GM18508 (cell line): ENCODE results near the gene TMEM50A.
"Not testable (repeated sequence)": the region's sequence is repeated elsewhere in the genome, so short reads cannot be mapped to it uniquely, and the experiment has no call there.

Experiments used
- ATAC-seq: cut with Tn5 transposase; IDR thresholded peaks from one replicate; pipeline ENCODE4 v1.9.1; 2021; ENCODE audit warnings: moderate number of reproducible peaks; ENCODE audit not compliant: insufficient read depth, unreplicated experiment

The TMEM50A gene

DNA sequence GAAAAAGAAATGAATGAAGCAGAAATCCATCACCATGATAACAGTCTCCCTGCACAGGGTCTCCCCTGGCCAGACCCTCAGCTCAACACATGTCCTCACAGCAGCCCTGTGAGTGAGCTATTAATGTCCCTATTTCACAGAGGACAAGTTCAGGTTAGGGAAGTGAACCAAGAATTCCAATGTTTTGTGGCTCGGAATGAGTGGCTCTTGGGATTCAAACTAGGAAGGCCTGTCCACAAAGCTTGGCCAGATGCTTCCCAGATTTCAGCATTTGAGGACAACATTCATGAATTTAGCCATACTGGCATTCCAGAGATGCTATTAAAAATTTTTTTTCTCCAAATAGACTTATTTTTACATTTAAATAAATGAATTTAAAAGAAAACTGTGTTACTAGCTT, 44.4 kb downstream of the TMEM50A start:
- ATAC-seq, result not testable (repeated sequence)

DNA sequence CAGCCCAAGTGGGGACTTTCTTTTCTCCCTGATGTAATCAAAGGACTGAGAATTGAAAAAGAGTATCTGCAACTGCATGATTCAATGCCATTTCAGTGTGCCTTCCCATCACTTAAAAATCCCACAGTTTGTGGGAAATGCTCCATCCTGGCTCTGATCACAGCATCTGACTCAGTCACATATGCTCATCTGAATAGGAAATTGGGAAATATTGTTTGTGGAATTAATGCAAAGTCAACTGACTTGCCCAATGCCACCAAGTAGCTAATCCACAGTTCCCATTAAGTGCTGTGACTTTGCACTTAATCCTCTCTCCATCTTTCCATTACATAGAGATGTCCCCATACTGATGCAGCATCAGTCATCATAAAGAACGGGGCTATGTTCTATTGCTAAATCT, 45.0 kb downstream of the TMEM50A start:
- ATAC-seq, result not testable (repeated sequence)

DNA sequence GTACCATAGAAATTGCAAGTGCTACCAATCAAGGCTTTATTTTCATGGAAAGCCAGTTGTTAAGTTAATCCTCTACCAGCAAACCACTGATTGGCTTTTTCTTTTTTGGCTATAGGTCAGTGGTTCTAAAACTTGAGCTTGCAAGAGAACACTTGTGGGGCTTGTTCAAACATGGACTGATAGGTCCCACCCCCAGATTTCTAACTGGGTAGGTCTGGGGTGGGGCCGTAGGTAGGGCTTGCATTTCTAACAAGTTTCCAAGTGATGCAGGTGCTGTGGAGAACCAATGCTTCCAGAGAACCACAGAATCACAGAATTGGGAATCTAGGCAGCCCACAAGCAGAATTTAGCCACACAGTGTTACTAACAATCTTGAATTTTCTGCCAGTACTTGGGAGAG, 45.7 kb downstream of the TMEM50A start:
- not testable (repeated sequence) for ATAC-seq

DNA sequence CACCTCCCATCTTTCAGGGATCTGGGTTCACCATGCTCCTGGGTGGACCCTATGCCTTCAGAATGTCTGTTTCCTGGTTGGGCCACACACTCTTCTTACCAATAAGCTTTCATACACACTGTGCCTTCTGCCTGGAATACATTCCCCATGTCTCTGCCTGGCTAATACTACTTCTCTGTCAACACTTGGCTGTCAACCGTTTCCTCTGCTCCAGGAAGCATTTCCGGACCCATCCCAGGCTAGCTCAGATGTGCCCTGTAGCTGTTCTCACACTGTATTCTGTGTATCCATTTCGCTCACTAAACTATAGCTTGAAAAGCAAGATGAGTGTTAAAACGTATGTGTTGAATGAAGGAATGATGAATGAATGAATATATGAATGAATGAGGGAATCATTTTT, 49.0 kb downstream of the TMEM50A start:
- ATAC-seq, result not testable (repeated sequence)

DNA sequence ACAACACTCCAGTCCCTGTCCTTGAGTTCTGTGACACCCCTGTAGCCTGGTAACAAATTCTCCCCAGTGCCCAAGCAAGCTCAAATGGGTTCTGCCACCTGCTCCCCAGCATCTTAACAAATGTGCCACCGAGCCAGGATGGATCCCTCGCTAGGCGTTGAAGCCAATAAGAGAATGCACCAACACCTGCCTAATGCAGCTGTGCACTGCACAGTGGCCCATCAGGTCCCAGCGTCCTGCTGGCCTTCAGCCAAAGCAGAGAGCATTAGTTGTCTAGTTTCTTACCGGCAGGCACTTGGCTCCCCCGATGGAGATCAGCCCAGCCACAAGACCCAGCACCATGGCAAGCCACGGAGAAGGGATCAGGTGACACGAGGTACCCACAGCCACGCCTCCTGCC, 50.6 kb downstream of the TMEM50A start:
- not testable (repeated sequence) for ATAC-seq

DNA sequence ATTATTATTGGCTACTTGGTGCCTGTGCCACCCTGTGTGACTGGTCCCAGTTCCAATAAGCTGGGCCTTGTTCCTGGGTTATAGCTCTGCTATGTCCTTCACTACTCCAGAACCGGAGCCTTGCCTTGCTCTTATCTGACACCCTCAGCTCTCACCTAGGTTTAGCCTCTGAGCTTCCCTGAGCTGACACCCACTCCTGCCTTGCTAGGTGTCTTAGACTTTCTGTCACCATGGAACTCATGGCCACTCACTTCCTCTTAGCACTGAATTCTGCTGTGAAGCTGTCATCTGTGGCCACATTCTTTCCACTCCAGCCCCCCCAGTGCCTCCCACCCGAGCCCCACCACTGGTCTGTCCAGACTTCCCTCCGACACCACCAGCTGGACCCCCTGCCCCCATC, 51.6 kb downstream of the TMEM50A start:
- not testable (repeated sequence) for ATAC-seq

DNA sequence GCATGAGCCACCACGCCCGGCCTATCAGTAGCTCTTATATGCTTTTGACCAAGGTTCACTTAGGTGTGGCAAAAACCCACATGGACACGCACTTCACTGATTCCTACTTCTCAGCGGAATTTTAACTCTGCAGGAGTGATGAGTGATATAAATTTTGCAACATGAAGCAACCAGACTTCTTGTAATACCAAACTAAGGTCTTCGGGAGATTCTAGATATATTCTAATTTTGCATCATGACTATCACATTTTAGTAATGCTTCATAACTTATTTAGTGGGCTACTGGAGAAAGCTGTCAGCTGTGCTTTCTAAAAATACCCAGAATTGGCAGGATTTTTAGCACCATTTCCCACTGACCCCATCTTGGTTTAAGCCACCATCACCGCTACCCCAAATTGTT, 54.7 kb downstream of the TMEM50A start:
- ATAC-seq, result no peak

DNA sequence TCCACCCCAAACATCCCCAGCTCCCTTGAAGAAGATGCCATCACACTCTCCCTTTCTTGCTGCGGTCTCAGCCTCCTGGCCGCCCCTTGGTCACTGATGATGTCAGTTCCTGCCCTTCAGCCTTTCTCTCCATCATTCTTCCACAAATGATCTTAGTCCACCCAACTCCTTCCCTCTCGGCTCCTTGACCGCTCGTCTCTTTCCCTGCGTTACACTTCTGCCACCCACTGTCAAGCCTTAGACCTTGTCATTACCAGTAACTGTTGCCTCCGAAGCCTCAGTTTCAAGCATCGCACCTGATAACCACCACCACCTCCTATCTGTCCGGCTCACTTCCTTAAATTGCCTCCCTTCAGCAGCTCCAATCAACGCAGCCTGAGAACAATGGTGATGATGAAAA, 59.4 kb downstream of the TMEM50A start:
- not testable (repeated sequence) for ATAC-seq

DNA sequence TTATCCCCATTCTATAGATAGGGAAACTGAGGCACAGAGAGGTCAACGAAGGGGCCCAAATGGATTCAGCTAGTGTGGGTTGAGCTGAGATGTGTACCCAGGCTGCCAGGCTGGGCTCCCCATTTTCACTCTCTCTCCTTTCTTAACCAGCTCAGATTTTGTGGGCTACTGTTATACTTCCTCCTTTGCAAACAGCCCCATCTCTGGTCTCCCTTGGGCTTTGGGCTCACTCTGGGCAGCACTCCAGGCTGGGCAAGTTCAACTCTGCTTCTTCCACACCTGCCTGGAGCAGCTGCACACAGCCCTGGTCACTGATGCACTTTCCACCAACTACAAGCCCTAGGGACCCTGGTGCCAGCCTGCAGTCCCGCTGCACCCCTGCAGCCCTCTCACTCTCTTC, 59.9 kb downstream of the TMEM50A start:
- ATAC-seq, result not testable (repeated sequence)

DNA sequence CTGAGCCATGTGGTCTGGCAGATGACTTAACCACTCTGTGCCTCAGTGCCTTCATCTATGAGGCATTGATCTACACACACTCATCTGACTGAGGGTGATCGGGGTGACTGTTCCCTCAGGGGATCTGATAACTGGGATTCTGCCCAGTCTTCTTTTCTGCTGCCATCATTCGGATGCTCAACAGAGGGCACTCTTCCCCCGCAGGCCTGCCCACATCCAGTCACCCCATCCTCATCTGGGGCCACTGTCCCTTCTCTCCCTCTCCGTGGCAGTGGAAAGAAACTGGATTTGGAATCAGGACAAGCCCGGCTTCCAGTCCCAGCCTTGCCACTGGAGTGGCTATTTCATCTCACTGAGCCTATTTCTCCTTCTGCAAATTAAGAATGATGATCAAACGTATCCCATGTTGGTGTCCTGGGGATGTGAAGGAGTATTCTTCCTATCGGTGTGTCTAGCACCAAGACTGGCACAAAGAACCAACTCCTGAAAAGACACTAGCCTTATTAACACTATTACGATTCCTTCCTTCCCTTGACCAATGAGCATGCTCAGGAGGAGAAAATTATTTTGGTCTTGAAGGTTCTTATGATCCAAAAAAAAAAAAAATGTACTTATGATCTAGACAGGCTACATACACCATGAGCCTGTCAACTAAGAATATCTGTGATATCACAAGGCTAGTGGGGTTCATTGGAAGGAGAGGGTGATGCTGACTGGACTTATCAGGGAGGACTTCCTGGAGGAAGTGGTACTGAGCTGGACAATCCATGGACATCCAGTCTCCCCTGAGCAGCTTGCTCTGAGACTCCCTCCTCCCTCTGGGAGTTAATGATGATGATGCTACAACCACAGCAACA, 65.0 kb downstream of the TMEM50A start:
- ATAC-seq, result not testable (repeated sequence)

DNA sequence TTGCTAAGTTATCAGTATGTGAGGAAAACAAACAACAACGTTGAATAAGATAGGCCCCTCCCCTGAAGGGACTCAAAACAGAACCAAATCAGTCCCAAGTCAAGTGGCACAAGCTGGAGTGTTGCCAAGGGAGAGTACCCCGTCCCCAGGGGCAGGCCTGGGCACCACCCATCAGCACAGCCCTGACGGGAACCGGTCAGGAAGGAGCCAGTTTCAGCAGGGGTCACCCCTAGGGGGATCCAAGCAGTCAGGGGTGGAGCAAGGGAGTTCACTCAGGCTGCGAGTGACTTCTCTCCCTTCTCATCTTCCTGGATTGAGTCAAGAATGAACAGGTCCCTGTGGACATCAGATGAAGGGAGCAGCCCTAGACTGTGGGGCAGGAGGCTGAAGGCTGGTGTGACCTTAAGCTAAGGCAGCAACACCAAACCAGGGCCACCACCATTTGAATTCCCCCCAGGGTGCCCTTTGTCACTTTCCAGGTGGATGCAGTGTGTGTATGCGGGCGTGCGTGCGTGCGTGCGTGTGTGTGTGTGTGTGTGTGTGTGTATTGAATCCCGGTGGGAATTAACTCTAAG, 67.7 kb downstream of the TMEM50A start:
- ATAC-seq, result not testable (repeated sequence)

DNA sequence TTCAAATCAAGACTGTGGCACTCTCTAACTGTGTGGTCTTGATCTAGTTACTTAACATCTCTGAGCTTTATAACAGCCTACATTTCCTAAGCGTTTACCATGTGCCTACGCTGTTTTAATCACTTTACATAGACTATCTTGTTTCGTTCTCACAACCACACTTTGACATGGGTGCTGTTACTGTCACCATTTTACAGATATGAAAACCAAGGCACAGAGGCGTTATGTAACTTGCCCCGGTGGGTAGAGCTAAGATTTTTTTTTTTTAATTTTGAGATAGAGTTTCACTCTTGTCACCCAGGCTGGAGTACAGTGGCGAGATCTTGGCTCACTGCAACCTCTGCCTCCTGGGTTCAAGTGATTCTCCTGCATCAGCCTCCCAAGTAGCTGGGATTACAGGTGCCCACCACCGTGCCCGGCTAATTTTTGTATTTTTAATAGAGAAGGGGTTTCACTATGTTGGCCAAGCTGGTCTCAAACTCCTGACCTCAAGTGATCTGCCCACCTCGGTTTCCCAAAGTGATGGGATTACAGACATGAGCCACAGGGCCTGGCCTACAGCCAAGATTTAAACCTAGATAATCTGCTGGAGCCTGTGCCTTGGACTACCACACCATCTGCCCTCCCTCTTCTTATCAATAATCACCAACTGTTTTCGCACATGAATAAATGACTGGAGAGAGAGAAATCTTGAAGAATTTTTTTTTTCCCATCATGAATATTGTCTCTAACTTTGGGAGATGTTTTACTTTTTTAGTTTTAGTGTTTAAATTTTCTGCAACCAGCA, 71.7 kb downstream of the TMEM50A start:
- ATAC-seq, result not testable (repeated sequence)
